ENCODE measurements around the gene SELENOW.
"Not testable (repeated sequence)": the region's sequence is repeated elsewhere in the genome, so short reads cannot be mapped to it uniquely, and the experiment has no call there.

The SELENOW gene

DNA sequence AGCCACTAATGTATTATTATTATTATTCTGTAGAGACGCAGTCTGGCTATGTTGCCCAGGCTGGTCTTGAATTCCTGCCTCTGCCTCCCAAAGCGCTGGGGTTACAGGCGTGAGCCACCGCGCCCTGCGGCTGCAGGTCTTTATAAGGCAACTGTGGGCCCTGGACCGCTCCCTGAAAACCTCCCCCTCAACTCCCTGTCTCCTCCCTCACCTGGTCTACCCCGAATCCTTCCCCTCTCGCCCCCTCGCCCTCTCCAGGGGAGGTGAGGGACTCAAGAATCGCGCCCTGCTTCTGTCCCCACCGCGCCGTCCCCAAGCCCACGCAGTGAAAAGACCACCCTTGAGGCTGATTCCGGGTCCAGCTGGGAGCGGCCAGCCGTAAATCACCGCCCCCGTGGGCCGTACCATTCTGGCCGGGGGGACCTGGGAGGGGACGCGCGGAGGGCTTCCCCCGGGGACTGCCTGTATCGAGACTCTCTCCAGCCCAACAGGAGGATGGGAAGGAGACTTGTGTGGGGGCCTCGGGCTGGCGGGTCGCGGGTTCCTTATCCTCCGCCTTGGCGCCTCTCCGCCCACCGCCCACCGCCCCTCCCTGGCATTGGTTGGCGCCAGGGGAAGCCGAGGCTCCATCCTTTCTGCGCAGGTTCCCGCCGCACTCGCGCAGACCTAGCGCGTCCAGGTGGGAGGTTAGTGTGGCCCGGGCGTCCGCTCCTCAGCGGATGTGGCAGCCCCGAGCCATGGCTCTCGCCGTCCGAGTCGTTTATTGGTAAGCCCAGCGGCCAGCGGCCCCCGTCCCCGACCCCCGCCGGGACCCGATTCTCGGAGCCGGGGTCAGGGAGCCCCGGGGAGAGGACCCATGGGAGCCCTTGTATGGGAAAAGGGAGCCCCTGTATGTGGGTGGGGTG is at the start of gene SELENOW:
Gene SELENOW, plus strand, starts transcription at position 655 of the 905 bp plus-strand sequence. Its CDS starts 83 bp downstream, at position 738.
- peak; percentile 77 for DNase-seq

DNA sequence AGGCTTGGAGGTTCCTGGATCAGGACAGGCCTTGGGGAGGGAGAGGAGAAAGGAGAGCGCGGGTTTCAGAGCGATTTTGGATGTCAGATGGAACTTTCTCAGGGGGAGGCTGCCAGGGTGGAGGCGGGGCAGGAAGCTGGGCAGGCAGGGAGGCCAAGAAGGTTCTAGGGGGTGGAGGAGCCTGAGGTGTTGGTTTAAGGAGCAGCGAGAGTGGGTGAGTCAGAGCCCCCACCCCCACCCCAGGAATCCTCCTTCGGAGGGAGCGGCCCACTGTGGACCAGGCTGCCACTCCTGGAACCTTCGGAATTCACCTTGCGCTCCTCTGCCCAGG is 49.1 kb upstream of the SELENOW start:
- no peak for DNase-seq

DNA sequence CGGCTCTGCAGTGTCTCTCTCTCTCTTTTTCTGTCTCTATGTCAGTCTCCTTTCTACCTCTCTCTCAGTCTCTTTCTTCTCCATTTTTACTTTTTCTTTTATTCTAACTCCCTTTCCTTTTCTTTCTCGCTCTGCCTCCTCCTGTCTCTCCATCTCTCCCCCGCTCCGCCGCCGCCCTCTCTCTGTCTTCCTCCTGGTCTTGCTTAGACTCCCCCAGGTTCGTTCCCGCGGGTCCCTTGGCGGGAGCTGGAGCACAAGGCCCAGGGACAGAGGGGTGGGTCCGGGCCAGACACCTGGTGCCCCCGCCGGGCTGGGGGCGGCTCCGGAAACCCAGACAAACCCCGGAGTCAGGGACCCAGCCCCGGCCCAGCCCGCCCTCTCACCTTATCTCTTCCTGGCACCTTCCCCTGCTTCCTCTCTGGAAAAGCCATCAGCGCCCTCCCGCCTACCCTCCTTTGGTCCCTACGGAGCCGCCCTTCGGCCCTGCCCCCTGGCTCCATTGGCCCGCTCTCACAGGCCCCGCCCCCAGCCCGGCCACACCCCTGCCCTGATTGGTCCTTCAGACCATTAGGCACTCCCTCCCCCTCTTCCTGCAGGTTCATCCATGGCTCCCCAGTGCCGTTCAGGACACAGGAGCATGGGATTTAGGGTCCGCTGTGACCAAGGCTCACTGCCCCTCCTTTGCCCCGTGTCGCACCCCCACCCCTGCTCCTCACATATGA is 48.5 kb upstream of the SELENOW start:
- DNase-seq, result peak; percentile 16

DNA sequence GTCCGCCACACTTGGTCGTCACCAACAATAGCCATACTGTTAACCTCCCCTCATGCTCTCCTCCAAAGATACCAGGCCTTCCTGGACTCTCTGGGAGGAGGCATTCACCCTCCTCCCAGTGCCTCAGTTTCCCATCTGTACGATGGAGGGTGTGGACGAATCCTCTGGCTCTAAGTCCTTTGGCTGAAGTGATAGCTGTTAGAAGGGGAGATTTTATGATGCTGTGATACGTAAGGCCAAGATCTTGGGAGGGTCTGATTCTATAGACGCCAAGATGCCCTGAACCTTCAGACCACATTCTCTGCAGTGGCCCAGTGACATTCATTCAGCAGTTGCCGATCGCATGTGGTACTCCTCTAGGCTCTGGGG is 48.0 kb upstream of the SELENOW start:
- no peak for DNase-seq

DNA sequence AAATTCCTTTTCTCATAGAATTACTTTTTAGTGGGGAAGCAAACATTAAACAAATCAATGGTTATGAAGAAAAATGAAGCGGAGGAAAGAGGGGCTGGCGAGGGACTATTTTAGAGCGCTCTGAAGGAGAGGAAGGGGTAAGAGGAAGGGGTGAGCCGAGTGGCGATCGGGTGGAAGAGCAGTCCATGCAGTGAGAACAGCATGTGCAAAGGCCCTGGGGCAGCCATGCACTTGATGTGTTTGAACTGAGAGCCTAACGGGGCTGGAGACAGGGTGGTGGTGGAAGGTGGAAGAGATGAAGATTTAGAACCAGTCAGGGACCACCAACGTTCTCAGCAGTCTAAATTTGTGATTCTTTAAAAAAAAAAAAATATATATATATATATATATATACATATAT is 47.6 kb upstream of the SELENOW start:
- no peak for DNase-seq

DNA sequence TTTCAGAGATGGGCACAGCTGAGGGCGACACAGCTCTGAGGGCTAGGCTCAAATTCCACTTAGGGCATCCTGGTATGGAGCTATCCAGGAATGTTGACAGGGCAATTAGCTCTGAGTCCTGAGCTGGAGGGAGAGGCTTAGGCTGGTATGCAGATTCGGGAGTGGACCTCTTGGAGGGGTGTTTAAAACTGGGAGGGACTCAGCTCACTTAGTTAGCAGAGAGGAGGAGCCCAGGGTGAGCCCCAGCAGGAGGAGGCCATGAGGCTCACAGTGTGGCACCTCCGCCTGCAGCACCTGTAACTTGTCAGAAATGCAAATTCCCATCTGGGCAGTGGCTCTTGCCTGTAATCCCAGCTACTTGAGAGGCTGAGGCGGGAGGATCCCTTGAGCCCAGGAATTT is 43.4 kb upstream of the SELENOW start:
- no peak for DNase-seq

DNA sequence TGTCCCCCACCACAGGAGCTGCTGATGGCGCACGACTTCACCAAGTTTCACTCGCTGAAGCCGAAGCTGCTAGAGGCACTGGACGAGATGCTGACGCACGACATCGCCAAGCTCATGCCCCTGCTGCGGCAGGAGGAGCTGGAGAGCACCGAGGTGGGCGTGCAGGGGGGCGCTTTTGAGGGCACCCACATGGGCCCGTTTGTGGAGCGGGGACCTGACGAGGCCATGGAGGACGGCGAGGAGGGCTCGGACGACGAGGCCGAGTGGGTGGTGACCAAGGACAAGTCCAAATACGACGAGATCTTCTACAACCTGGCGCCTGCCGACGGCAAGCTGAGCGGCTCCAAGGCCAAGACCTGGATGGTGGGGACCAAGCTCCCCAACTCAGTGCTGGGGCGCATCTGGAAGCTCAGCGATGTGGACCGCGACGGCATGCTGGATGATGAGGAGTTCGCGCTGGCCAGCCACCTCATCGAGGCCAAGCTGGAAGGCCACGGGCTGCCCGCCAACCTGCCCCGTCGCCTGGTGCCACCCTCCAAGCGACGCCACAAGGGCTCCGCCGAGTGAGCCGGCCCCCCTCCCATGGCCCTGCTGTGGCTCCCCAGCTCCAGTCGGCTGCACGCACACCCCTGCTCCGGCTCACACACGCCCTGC is 37.5 kb upstream of the SELENOW start:
- DNase-seq, result no peak

DNA sequence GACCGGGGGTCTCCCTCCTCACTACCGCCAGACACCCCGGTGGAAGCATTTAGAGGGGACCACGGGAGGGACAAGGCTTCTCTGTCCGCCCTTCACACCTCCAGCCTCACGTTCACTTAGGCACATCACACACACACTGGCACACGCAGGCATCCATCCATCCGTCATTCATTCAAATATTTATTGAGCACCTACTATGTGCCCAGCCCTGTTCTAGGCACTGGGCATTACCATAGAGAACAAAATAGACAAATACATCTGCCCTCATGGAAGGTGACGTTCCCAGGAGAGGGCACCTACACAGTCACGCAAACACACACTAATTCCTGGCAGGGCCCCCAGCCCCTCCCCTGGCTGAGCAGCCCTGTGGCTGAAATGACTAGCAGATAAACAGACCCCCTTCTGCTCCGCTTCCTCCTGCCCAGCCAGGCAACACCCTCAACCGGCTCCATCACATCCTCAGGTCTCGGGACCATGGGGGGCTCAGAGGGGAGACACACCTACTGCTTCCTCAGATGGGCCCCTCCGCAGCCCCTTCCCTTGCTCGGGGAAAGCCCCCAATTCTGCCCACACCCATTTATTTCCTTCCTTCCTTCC is 36.9 kb upstream of the SELENOW start:
- DNase-seq, result no peak

DNA sequence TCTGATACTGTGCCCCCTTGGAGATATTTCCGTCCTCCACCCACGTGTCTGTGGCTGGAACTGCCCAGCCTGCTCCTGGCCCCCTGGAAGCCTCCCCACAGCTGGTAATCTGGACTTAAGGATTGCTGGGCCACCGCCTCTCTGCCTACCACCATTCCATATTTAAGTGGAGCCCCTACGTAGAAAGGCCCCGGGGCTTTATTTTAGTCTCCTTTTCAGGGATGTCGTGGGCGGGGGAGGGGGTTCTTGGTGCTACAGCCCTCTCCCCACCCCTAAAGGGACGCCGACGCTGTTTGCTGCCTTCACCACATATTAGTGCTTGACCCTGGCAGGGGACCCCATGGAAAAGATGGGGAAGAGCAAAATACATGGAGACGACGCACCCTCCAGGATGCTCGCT is 35.9 kb upstream of the SELENOW start:
- no peak for DNase-seq

DNA sequence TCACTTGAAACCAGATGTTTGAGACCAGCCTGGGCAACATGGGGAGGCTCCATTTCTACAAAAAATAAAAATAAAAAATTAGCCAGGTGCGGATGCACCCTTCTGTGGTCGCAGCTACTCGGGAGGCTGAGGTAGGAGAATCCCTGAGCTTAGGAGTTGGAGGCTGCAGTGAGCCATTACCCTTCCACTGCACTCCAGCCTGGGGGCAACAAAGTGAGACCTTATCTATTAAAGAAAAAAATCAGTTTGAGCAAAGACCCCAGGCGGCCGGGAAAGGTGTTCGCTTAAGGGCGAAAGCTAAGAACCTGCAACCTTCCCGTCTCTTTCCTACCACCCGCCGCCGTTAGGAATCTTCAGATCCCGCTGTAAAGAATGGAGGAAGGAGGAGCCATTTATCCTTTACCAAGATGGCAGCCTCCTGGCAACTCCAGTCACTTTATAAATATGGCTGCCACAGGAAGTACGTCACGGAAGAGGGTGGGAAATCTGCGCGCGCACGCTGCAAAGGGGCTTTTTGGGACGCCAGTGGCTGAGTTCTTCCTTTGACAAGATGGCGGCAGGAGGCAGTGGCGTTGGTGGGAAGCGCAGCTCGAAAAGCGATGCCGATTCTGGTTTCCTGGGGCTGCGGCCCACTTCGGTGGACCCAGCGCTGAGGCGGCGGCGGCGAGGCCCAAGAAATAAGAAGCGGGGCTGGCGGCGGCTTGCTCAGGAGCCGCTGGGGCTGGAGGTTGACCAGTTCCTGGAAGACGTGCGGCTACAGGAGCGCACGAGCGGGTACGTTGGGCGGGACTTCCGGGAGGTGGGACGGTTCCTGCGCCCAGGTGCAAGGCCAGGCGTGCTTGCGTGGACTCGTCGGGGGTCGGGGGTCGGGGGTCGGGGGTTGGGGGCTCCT is 33.2 kb upstream of the SELENOW start, which contains the start of gene NOP53:
Gene NOP53, plus strand, starts transcription at position 537 of the 892 bp plus-strand sequence. Its CDS starts 14 bp downstream, at position 551.
- DNase-seq, result peak; percentile 94

DNA sequence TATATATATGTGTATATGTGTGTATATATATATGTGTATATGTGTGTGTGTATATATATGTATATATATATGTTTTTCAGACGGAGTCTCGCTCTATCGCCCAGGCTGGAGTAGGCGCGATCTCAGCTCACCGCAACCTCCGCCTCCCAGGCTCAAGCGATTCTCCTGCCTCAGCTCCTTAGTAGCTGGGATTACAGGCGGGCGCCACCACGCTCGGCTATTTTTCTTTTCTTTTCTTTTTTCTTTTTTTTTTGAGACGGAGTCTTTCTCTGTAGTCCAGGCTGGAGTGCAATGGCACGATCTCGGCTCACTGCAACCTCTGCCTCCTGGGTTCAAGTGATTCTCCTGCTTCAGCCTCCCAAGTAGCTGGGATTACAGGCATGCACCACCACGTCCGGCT is 32.4 kb upstream of the SELENOW start:
- DNase-seq, result not testable (repeated sequence)

DNA sequence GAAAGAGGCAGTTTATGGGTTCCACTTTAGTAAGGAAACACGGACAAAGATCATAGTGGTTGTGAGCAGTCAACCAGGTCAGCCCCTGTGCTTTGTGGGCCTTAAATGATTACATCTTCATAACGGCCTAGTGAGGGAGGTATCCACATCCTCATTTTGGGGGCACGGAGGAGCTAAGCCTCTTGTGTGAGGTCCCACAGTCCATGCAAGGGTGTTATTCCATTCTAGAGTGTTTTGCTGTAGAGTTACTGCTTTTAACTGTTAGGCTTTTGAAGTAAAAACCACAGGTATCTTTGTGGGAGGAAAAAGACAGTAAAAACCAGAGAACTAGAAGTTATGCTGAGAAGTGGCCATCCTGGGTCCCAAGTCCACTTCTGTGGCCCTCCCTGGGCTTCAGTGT is 29.2 kb upstream of the SELENOW start:
- DNase-seq, result no peak

DNA sequence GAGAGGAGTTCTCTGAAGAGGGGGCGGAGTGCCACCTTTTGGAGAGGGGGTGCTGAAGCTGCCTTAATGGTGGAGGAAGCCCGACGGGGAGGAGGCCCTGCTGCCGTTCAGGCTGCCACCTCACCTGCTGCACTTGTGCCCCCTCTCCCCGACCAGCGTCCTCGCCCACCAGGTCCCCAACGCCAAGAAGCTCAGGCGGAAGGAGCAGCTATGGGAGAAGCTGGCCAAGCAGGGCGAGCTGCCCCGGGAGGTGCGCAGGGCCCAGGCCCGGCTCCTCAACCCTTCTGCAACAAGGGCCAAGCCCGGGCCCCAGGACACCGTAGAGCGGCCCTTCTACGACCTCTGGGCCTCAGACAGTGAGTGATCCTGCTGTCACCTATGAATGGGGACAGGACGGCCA is 27.8 kb upstream of the SELENOW start:
- no peak for DNase-seq

DNA sequence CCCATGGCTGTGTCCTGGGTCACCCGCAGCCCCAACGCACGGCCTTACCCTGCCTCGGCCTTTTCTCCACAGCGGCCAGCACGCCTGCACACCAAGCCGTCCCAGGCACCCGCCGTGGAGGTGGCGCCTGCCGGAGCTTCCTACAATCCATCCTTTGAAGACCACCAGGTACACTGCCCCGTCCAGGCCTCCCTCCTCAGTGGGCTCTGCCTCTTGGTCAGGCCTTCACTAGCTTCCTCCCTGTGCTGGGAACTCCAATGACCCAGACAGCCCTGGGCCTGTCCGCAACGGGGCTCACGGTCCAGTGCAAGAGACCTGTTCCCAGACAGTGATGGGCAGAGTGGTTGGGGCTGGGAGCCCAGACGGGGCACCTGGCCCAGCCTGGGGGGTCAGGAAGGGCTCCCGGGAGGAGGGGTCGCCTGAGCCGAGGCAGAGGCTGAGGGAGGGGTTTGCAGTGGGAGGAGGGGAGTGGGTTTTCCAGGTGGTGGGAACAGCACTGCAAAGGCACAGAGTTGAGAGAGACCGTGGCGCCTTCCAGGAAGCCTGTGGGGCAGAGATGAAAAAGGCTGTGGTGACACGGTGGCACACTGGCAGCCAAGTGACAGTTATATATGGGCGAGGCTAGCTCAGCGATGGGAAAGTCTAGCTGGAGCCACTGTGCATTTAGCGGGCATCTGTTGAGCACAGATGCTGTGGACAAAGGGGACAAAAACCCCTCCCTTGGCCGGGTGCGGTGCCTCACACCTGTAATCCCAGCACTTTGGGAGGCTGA is 25.9 kb upstream of the SELENOW start:
- no peak for DNase-seq

DNA sequence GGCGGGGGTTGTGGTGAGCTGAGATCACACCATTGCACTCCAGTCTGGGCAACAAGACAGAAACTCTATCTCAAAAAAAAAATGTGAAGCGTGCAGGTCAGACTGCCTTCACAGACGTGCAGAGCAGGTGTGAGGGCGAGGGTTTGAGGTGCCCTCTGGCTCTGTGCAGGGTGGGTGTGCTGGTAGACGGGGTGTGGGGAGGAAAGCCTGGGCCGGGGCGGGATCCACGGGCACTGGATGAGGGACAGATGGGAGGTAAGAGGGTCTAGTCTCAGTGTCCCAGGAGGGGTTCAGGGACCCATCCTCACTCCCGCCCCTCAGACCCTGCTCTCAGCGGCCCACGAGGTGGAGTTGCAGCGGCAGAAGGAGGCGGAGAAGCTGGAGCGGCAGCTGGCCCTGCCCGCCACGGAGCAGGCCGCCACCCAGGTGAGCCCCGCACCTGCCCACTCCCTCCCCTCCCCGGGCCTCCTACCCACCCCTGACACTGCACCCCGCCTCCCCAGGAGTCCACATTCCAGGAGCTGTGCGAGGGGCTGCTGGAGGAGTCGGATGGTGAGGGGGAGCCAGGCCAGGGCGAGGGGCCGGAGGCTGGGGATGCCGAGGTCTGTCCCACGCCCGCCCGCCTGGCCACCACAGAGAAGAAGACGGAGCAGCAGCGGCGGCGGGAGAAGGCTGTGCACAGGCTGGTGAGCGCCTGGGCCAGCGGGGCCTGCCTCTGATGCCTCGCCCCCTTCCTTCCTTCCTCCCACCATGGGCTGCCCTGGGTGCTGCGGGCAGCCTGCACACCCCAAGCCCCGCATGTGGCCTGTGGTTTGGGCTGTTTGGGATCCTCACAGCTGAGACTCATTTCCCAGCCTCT is 24.1 kb upstream of the SELENOW start:
- DNase-seq, result no peak

DNA sequence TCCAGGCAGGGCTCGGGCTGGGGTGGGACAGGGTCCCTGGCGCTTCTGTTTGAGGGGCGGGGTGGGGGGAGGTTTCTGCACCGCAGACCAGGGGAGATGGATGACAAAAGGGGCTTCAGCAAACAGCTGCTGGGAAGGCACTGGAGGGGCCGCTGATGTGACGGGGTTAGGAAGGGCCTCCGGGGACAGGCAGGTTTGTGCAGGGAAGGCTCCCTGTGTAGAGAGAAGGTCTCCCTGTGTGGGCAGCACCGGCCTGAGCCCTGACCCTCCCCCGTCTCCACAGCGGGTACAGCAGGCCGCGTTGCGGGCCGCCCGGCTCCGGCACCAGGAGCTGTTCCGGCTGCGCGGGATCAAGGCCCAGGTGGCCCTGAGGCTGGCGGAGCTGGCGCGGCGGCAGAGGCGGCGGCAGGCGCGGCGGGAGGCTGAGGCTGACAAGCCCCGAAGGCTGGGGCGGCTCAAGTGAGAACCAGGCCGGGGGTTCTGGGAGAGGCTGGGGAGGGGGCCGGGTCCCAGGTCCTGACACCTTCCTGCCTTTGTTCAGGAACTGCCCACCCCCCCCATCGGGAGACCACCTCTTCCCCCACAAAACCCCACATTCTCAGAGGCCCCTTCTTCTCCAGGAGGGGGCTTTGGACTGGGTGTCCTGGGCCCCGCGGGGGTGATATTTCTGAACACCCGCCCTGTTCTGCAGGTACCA is 23.3 kb upstream of the SELENOW start:
- no peak for DNase-seq

DNA sequence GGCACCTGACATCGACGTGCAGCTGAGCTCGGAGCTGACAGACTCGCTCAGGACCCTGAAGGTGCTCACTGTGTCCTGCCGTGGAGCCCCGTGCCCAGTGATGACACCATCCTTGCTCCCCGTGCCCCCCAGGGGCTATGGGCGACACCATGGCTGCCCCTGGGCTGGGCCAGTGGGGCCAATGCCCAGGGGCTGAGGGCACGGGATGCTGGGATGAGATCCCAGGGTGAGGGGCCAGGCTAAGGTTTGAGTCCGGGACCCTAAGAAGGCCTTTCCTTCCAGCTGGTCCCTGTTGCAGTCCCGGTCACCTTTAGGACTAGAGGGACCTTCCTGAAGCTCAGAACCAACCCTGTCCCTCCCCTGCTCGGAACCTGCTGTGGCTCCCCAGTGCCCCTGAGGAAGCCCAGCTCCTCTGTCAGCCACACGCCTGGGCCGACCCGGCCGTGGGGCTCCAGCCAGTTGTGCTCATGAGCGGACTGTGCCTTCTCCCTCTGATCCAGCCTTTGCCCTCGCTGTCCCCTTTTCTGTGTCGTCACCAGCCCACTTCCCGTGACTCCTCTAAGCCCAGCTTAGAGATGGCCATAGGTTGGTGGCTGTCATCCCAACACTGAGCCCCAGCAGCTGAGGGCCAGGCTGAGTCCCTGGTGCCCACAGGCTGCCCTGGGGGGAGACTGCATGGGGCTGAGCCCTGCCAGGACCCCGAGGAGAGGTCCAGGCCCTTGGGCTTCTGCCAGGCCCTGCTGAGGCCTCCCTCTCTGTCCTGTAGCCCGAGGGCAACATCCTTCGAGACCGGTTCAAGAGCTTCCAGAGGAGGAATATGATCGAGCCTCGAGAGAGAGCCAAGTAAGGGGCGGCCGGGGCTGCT is 22.5 kb upstream of the SELENOW start:
- DNase-seq, result no peak

DNA sequence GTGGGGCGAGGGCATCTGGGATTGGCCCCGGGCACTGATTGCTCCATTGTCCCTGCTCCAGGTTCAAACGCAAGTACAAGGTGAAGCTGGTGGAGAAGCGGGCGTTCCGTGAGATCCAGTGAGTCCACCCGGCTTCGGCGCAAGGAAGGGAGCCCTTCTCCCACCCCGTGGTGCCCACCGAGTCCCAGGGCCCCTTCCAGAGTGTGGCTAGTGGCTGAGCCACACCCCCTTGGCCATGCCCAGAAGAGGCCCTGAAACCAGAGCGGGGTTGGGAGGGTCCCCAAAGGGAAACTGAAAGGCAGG is 21.9 kb upstream of the SELENOW start:
- DNase-seq, result no peak
